Osteocyte (in vitro differentiated cells): ENCODE measurements around the gene ATP8B4. TPM values are rescaled to one million over a fixed set of nuclear protein-coding genes. Genes with fewer than 3 reads are reported as not detected.
"Not testable (repeated sequence)": the region's sequence is repeated elsewhere in the genome, so short reads cannot be mapped to it uniquely, and the experiment has no call there.

Experiments
- DNase-seq: peaks from one replicate; pipeline ENCODE4 v3.0.0; 2021; ENCODE audit warnings: mixed read lengths; ENCODE audit not compliant: unreplicated experiment; ENCODE audit errors: extremely low spot score
- H3K27ac Mint-ChIP-seq: one replicate; pipeline ENCODE4 v1.8.0; 2021; ENCODE audit warnings: mild to moderate bottlenecking, mixed read lengths; ENCODE audit not compliant: unreplicated experiment
- H3K27me3 Mint-ChIP-seq: one replicate; pipeline ENCODE4 v1.8.0; 2021; ENCODE audit warnings: mixed read lengths; ENCODE audit not compliant: unreplicated experiment
- H3K36me3 Mint-ChIP-seq: one replicate; pipeline ENCODE4 v1.8.0; 2021; ENCODE audit warnings: mixed read lengths; ENCODE audit not compliant: unreplicated experiment
- H3K4me1 Mint-ChIP-seq: one replicate; pipeline ENCODE4 v1.8.0; 2021; ENCODE audit warnings: mixed read lengths; ENCODE audit not compliant: unreplicated experiment
- H3K4me3 Mint-ChIP-seq: one replicate; pipeline ENCODE4 v1.8.0; 2021; ENCODE audit warnings: mild to moderate bottlenecking, moderate library complexity, mixed read lengths; ENCODE audit not compliant: unreplicated experiment
- H3K9me3 Mint-ChIP-seq: one replicate; pipeline ENCODE4 v1.8.0; 2021; ENCODE audit warnings: mixed read lengths; ENCODE audit not compliant: unreplicated experiment
- total RNA-seq: library from RNA; stranded (reverse); gene quantifications from 2 replicates; pipeline ENCODE4 v1.2.1, GENCODE V29; 2021
- TF ChIP-seq, protein P1 (sequence below): fragments of 200-600 bp; sonication (generic); IDR thresholded peaks from 2 replicates; pipeline ENCODE4 v1.5.0; 2021; ENCODE audit warnings: antibody characterized with exemption, mild to moderate bottlenecking, moderate library complexity

Gene ATP8B4
- total RNA-seq, 1 donor from 2014 or later, result not detected

DNA sequence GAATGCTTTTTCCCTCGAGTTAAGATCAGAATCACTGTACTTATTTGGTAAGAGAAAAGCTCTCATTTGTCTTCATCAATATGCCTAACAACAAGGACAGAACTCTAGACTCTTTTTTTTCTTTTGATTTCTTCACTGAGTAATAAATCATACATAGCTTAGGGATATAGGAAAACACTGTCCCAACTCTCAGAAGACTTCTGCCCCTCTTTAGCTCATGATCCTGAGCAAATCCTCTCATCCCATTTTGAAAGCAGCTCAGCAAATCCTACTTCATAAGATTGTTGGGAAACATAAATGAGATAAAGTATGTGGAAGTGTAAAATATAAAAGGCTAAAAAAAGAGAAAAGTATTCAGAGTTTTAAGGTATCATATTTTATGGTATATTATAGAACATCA, 141.7 kb downstream of the ATP8B4 start:
- TF ChIP-seq, protein P1, sequence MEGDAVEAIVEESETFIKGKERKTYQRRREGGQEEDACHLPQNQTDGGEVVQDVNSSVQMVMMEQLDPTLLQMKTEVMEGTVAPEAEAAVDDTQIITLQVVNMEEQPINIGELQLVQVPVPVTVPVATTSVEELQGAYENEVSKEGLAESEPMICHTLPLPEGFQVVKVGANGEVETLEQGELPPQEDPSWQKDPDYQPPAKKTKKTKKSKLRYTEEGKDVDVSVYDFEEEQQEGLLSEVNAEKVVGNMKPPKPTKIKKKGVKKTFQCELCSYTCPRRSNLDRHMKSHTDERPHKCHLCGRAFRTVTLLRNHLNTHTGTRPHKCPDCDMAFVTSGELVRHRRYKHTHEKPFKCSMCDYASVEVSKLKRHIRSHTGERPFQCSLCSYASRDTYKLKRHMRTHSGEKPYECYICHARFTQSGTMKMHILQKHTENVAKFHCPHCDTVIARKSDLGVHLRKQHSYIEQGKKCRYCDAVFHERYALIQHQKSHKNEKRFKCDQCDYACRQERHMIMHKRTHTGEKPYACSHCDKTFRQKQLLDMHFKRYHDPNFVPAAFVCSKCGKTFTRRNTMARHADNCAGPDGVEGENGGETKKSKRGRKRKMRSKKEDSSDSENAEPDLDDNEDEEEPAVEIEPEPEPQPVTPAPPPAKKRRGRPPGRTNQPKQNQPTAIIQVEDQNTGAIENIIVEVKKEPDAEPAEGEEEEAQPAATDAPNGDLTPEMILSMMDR, result no peak
- DNase-seq, result no peak
- Mint-ChIP-seq H3K4me1 (no peaks in the 10 kb centered on the region), H3K27ac (no peak overlapping the region), H3K36me3 (no peaks in the 10 kb centered on the region), H3K4me3 (no peak overlapping the region), H3K9me3 (no peaks in the 10 kb centered on the region), H3K27me3 (peaks cover 7% of the 10 kb centered on the region)

DNA sequence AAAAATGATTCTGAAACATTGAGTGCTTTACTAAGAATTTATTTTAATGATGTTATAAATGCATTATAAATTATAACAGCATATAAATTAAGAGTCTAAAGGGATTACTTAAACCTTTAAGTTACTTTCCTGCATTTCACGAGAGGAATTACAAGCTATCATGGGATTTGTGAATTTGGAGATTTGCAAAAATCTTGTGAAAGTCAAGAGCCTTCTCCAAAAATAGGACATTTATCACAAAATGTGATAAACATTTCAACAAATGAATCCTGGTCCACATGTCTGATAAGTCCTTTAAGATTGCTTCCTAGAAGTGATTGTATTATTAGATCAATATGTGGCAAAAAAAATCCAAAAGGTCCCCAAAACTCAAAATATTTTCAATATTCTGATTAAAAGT, 154.5 kb downstream of the ATP8B4 start:
- Mint-ChIP-seq H3K36me3 (no peaks in the 10 kb centered on the region), H3K9me3 (peaks cover 7% of the 10 kb centered on the region), H3K27ac (no peak overlapping the region), H3K4me1 (no peaks in the 10 kb centered on the region), H3K27me3 (peaks cover 16% of the 10 kb centered on the region), H3K4me3 (no peak overlapping the region)
- no peak for DNase-seq
- TF ChIP-seq, protein P1, result no peak

DNA sequence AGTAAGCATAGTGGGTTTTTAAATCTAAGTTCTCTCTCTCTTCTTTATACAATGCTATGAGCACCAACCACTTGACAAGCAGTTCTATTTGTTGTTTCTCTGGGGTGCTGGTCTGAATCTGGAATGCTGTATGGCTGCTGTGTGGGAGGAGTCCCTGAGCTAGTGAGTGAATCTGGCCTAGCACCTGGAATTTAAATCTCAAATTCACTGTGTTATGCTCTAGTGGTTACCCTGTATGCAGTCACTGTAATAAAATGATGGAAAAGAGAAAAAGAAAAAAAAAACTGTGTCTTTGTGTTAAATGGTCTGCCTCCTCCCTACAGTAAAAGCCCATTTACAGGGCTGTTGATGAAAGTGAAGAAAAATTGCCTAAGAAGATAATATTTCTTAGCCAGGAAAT, 155.0 kb downstream of the ATP8B4 start:
- DNase-seq, result no peak
- no peaks in the 10 kb centered on the region for H3K36me3 Mint-ChIP-seq
- H3K27me3 Mint-ChIP-seq, result peaks cover 12% of the 10 kb centered on the region
- H3K4me3 Mint-ChIP-seq, result no peak overlapping the region
- H3K4me1 Mint-ChIP-seq, result no peaks in the 10 kb centered on the region
- TF ChIP-seq, protein P1, result no peak
- no peak overlapping the region for H3K27ac Mint-ChIP-seq
- H3K9me3 Mint-ChIP-seq, result peaks cover 5% of the 10 kb centered on the region

DNA sequence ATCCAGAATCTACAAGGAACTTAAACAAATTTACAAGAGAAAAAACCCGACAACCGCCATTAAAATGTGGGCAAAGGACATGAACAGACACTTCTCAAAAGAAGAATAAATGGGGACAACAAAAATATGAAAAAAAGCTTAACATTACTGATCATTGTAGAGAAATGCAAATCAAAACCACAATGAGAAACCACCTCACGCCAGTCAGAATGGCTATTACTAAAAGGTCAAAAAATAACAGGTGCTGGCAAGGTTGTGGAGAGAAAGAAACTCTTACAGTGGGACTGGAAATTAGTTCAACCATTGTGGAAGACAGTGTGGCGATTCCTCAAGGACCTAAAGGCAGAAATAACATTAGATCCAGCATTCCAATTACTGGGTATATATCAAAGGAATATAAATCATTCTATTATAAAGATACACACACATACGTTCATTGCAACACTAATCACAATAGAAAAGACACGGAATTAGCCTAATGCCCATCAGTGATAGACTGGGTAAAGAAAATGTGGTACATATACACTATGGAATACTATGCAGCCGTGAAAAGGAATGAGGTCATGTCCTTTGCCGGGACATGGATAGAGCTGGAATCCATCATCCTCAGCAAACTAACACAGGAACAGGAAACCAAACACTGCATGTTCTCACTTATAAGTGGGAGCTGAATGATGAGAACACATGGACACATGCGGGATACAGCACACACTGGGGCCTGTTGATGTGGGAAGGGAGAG, 155.8 kb downstream of the ATP8B4 start:
- not testable (repeated sequence) for H3K36me3 Mint-ChIP-seq, H3K4me3 Mint-ChIP-seq, H3K27me3 Mint-ChIP-seq, H3K27ac Mint-ChIP-seq, H3K4me1 Mint-ChIP-seq, H3K9me3 Mint-ChIP-seq, DNase-seq

DNA sequence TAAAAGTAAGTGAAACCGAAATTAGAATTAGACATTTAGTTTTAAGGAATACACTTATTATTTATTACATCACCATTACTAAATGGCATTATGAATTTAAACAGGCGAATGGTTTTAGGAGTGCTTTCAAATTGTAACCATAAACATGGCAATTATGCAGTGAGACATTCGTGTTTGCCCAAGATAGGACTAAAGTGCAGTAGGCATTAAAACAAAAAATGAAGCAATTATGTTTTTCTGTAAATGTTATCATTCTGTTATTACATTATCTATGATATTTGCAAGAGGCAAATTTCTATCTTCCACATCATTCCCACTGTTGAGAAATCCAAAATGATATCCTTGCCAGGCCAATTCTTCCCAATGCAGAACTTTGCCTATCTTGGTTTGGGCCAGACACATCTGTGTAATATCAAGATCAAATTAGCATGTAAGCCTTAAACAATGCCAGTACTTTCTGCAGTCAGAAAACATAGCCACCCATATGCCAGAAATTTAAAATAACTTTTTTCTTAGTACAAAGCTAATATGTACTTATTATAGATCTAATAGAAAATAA, 156.9 kb downstream of the ATP8B4 start:
- Mint-ChIP-seq H3K4me3 (no peak overlapping the region), H3K9me3 (no peaks in the 10 kb centered on the region), H3K27ac (no peak overlapping the region), H3K4me1 (no peaks in the 10 kb centered on the region), H3K36me3 (no peaks in the 10 kb centered on the region), H3K27me3 (peaks cover 5% of the 10 kb centered on the region)
- TF ChIP-seq, protein P1, result no peak
- no peak for DNase-seq
